Activated CD4-positive, CD25-positive, alpha-beta regulatory T cell treated with anti-CD3 and anti-CD28 coated beads, Interleukin-2, amount 50 U/mL, for 24 hours (primary cell): Measurements from ENCODE around the gene OR51M1.
"Not testable (repeated sequence)": the region's sequence is repeated elsewhere in the genome, so short reads cannot be mapped to it uniquely, and the experiment has no call there.

Source experiments
- ATAC-seq, 2 donors: fragments of 150-1000 bp; cut with Tn5 transposase; one replicate each; pipeline ENCODE4 v1.10.0; 2021; ENCODE audit warnings: mild to moderate bottlenecking in 1 of 2, moderate library complexity in 1 of 2

OR51M1 gene

GRCh38 chr11:5383576-5383975 lies at the start of gene OR51M1:
Gene OR51M1, plus strand, starts transcription at chr11:5383812. Its CDS starts 5,587 bp downstream, at chr11:5389399.
- ATAC-seq = no peak

- no peak for ATAC-seq
Observed at GRCh38 chr11:5335170-5335569, 48.4 kb upstream of the OR51M1 start.

DNA sequence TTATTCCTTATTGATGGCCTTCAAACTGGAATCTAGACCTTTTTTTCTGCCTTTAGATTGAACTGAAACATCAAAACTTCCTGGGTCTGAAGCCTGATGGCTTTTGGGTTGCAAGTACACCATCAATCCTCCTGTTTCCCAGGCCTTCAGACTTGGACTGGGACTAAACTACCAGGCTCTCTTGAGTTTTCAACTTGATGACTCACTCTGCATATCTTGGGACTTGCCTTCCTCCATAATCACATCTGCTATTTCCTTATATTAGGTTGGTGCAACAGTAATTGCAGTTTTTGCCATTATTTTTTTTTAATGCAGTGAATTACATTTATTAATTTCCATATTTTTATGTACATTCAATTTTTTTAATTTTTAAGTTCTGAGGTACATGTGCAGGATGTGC lies 47.3 kb upstream of the OR51M1 start:
- no peak for ATAC-seq

- not testable (repeated sequence) for ATAC-seq
Observed at GRCh38 chr11:5337253-5337652, 46.4 kb upstream of the OR51M1 start.

DNA sequence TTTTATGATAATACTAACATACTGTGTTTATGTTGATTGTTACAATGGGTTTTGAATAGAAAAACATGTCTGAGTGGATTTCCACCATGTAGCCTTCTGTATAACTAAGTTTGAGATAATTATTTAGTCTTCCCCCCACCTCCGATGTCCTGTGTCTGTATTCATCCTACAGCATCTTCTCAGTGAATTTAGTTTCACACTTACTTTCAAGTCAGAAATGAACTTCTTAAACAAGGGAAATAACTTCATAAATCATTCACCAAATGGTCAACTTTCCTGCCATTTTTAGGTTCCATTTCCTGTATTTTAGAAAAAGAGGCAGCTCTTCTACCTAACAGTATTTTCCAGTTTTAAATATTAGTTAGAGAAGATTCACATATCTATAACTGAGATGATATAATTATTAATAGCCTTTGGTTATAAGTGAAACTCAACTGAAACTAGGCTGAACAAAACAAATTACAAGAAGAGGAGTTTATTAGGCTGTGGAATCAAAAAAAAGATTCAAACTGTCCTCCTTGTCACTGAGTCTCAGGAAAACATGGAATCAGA lies 43.8 kb upstream of the OR51M1 start:
- no peak for ATAC-seq

GRCh38 chr11:5343474-5344335 lies 39.9 kb upstream of the OR51M1 start, which contains the start of gene OR51B5:
Gene OR51B5, minus strand, starts transcription at chr11:5343524. Its CDS starts 0 bp downstream, at chr11:5343524.
- ATAC-seq = no peak

DNA sequence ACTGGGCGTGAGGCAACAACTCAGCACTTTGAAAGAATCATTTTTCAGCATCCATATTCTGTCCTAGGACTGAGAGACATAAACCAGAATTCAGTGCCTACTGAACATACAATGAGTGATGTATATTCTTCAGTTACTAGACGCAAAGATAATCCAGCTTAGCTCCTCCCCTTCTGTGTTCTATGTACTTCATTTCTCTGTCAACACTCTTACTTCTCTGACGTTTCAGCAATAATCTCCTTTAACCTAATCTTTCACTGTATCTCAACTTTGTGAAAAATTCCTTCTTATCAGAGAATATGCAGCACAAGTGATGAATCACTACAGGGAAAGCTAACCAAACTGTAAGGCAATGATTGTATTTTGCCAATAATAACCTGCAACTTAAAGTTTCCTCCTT lies 37.8 kb upstream of the OR51M1 start:
- no peak for ATAC-seq

DNA sequence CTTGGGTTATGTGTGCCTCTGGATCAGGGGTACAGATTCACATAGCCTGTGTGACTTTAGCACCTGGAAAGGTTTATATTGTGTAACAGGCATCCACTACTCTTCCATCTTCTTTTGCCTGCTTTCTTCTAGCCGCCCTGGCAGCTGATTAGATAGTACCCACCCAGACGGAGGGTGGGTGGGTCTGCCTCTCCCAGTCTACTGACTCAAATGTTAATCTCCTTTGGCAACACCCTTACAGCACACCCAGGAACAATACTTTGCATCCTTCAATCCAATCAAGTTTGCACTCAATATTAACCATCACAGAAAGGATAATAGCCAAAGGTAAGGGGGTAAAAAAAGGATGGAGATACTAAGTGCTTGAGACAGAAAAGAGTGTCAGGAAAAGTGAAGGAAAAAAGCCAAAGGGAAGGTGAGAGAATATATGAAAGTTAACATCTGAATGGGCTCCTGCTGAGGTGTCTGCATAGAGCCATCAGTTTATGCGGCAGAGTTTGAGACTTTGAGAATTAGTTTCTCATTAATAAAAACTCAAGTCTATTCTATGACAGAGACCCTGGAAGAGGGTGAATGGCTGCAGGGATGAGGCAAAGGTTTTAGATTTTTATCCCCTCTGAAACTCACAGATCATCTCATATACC lies 34.9 kb upstream of the OR51M1 start:
- no peak for ATAC-seq

DNA sequence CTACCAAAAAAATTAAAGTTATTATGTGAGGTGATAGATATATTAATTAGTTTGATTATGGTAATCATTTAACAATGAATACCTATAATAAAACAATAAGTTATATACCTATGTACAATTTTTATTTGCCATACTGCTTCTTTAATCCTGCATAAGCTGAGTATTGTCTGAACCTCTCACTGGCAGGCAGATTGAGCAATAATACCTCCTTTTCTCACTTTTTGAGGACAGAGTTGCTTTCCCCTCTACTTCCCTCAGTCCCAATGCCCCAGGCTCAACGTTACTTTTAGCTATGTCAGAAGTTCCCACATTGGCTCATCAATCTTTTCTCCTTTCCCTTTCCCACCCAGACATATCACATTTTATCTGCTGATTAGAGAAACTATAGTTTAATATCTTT lies 34.1 kb upstream of the OR51M1 start:
- no peak for ATAC-seq

- ATAC-seq = no peak
Observed at GRCh38 chr11:5351208-5351607, 32.4 kb upstream of the OR51M1 start, which contains the start of gene OR51B6. Gene OR51B6, plus strand, starts transcription at chr11:5351508. Its CDS starts 0 bp downstream, at chr11:5351508.

DNA sequence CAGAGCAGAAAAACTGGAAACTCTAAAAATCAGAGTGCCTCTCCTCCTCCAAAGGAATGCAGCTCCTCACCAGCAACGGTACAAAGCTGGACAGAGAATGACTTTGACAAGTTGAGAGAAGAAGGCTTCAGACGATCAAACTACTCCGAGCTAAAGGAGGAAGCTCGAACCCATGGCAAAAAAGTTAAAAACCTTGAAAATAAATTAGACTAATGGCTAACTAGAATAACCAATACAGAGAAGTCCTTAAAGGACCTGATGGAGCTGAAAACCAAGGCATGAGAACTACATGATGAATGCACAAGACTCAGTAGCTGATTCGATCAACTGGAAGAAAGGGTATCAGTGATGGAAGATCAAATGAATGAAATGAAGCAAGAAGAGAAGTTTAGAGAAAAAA lies 27.6 kb upstream of the OR51M1 start:
- ATAC-seq = not testable (repeated sequence)

GRCh38 chr11:5362017-5362625 lies 21.5 kb upstream of the OR51M1 start:
- ATAC-seq = no peak

DNA sequence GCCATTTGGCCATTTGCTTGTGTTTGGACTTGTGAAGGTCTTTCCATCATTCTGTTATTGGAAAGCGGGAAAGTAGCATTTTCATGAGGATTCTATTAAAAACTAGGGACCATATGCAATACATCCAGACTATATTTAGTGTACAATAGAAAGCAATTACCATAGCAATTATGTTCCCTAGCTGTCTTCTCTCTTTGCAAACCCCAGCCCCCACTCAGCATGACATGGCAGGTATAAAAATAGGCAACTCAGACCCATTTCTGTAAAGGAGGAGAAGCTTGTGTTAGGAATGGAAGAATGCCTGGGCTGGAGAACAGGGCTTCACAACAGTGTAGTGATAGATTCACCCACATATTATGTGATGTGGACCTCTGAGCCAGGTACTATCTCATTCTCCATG lies 19.9 kb upstream of the OR51M1 start:
- no peak for ATAC-seq

- no peak for ATAC-seq
Observed at GRCh38 chr11:5364214-5364613, 19.4 kb upstream of the OR51M1 start.

- ATAC-seq = not testable (repeated sequence)
Observed at GRCh38 chr11:5366365-5366764, 17.2 kb upstream of the OR51M1 start.

- ATAC-seq = no peak
Observed at GRCh38 chr11:5366856-5367255, 16.8 kb upstream of the OR51M1 start.

- no peak for ATAC-seq
Observed at GRCh38 chr11:5367448-5368074, 16.1 kb upstream of the OR51M1 start.

- no peak for ATAC-seq
Observed at GRCh38 chr11:5368502-5369043, 15.0 kb upstream of the OR51M1 start.

GRCh38 chr11:5369789-5370188 lies 13.8 kb upstream of the OR51M1 start:
- ATAC-seq = no peak

- no peak for ATAC-seq
Observed at GRCh38 chr11:5380740-5381342, 2.8 kb upstream of the OR51M1 start.

- ATAC-seq = no peak
Observed at GRCh38 chr11:5384335-5384734, 723 bp downstream of the OR51M1 start.

DNA sequence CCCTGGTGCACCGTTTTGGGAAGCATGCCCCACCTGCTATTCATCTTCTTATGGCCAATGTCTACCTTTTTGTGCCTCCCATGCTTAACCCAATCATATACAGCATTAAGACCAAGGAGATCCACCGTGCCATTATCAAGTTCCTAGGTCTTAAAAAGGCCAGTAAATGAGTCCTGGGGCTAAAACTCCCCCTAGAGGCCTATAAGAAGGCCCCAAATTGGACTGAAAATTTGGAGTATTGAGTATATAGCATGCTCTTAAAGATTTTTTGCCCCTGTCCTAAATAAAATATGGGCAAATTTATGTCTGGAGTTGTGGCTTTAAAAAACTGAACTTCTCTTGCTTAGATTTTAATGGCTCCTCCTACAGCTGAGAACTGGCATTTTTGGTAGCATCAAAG lies 6.6 kb downstream of the OR51M1 start:
- no peak for ATAC-seq
